Trophoblast cell (in vitro differentiated cells and primary cell): Measurements from ENCODE around the gene FAM163A.

Experiments used
- DNase-seq, 2 donors: peaks; one replicate each; pipeline ENCODE4 v3.0.0-alpha.2; 2016
- H2AFZ ChIP-seq: 2 replicates; pipeline ENCODE4 v1.6.1; 2013; ENCODE audit warnings: low read length, moderate library complexity, mild to moderate bottlenecking; ENCODE audit not compliant: insufficient read depth, poor library complexity
- H2AK5ac ChIP-seq: 2 replicates; pipeline ENCODE4 v1.6.1; 2013; ENCODE audit warnings: mild to moderate bottlenecking, low read length
- H2BK120ac ChIP-seq: 2 replicates; pipeline ENCODE4 v1.6.1; 2013; ENCODE audit warnings: low read length, mild to moderate bottlenecking, moderate library complexity; ENCODE audit not compliant: insufficient read depth, poor library complexity
- H2BK12ac ChIP-seq: 2 replicates; pipeline ENCODE4 v1.6.1; 2013; ENCODE audit warnings: mild to moderate bottlenecking, low read length, moderate library complexity
- H2BK5ac ChIP-seq: 2 replicates; pipeline ENCODE4 v1.6.1; 2013; ENCODE audit warnings: low read length, low read depth, moderate library complexity, mild to moderate bottlenecking; ENCODE audit not compliant: poor library complexity
- H3K14ac ChIP-seq: 2 replicates; pipeline ENCODE4 v1.6.1; 2013; ENCODE audit warnings: mild to moderate bottlenecking, low read length
- H3K18ac ChIP-seq: 2 replicates; pipeline ENCODE4 v1.6.1; 2013; ENCODE audit warnings: mild to moderate bottlenecking, low read length
- H3K23ac ChIP-seq: 2 replicates; pipeline ENCODE4 v1.6.1; 2013; ENCODE audit warnings: low read length
- H3K27ac ChIP-seq: 2 replicates; pipeline ENCODE4 v1.5.1; 2013; ENCODE audit warnings: low read depth, mild to moderate bottlenecking, inconsistent platforms, low read length, moderate library complexity
- H3K27me3 ChIP-seq: 2 replicates; pipeline ENCODE4 v1.6.1; 2013; ENCODE audit warnings: inconsistent platforms, mild to moderate bottlenecking, low read length, moderate library complexity; ENCODE audit not compliant: insufficient read depth
- H3K36me3 ChIP-seq, 2 experiments: 1 replicate in 1 of 2; 2 replicates in 1 of 2; pipeline ENCODE4 v1.6.1; 2013; ENCODE audit warnings: low read length in 2 of 2, mild to moderate bottlenecking in 2 of 2, moderate library complexity in 1 of 2; ENCODE audit not compliant: insufficient read depth in 2 of 2, control insufficient read depth in 1 of 2
- H3K4ac ChIP-seq: 2 replicates; pipeline ENCODE4 v1.6.1; 2013; ENCODE audit warnings: low read depth, mild to moderate bottlenecking, low read length, moderate library complexity
- H3K4me1 ChIP-seq, 2 experiments: 1 replicate in 1 of 2; 2 replicates in 1 of 2; pipeline ENCODE4 v1.6.1; 2013; ENCODE audit warnings: low read length in 2 of 2, mild to moderate bottlenecking in 2 of 2, moderate library complexity in 1 of 2; ENCODE audit not compliant: insufficient read depth in 2 of 2, control insufficient read depth in 1 of 2
- H3K4me2 ChIP-seq: 2 replicates; pipeline ENCODE4 v1.6.1; 2013; ENCODE audit warnings: inconsistent platforms, mild to moderate bottlenecking, low read length, moderate library complexity
- H3K4me3 ChIP-seq: 2 replicates; pipeline ENCODE4 v1.5.1; 2013; ENCODE audit warnings: mild to moderate bottlenecking, low read depth, low read length, inconsistent platforms
- H3K79me1 ChIP-seq: one replicate; pipeline ENCODE4 v1.6.1; 2013; ENCODE audit warnings: low read length
- H3K79me2 ChIP-seq: 2 replicates; pipeline ENCODE4 v1.6.1; 2013; ENCODE audit warnings: low read length, mild to moderate bottlenecking; ENCODE audit not compliant: control insufficient read depth, insufficient read depth, poor library complexity
- H3K9ac ChIP-seq: 2 replicates; pipeline ENCODE4 v1.6.1; 2013; ENCODE audit warnings: mild to moderate bottlenecking, low read length
- H3K9me3 ChIP-seq: 2 replicates; pipeline ENCODE4 v1.6.1; 2013; ENCODE audit warnings: low read depth, mild to moderate bottlenecking, control low read depth, inconsistent platforms, low read length; ENCODE audit not compliant: insufficient read depth
- H4K12ac ChIP-seq: 2 replicates; pipeline ENCODE4 v1.6.1; 2013; ENCODE audit warnings: low read depth, mild to moderate bottlenecking, low read length, moderate library complexity
- H4K8ac ChIP-seq: 2 replicates; pipeline ENCODE4 v1.6.1; 2013; ENCODE audit warnings: low read depth, mild to moderate bottlenecking, low read length, moderate library complexity
- H4K91ac ChIP-seq: one replicate; pipeline ENCODE4 v1.6.1; 2013; ENCODE audit warnings: low read depth, mild to moderate bottlenecking, low read length, moderate library complexity
- WGBS: extraction: QIAGEN DNeasy Blood & Tissue Kit; methylation state at CpG from one replicate; pipeline ENCODE4 v1.1.7; 2013; ENCODE audit warnings: missing lambda C conversion rate; ENCODE audit not compliant: insufficient read length, insufficient coverage; ENCODE audit errors: extremely low coverage; 5-methylcytosine and 5-hydroxymethylcytosine counted together

FAM163A gene

GRCh38 chr1:179818260-179818659 lies 75.2 kb downstream of the FAM163A start:
- Histone ChIP-seq H3K4me1 (peaks cover 5 to 8% of the 10 kb centered on the region in 2 experiments), H3K14ac (no peak overlapping the region), H3K9me3 (no peaks in the 10 kb centered on the region), H3K9ac (no peak overlapping the region), H3K18ac (no peak overlapping the region), H3K27me3 (no peaks in the 10 kb centered on the region), H2AFZ (no peak overlapping the region), H3K79me1 (no peaks in the 10 kb centered on the region), H3K4me3 (no peak overlapping the region), H2BK12ac (no peak overlapping the region), H3K4me2 (no peak overlapping the region), H3K4ac (no peak overlapping the region), H4K8ac (no peak overlapping the region), H4K12ac (no peak overlapping the region), H3K36me3 (no peaks in the 10 kb centered on the region), H3K23ac (no peak overlapping the region), H3K79me2 (no peaks in the 10 kb centered on the region), H3K27ac (no peak overlapping the region), H2AK5ac (no peak overlapping the region), H2BK120ac (no peak overlapping the region), H2BK5ac (no peak overlapping the region), H4K91ac (no peak overlapping the region)
- no CpG with 5 or more reads among the region's 7 CpGs for WGBS
- DNase-seq, result no peak

GRCh38 chr1:179818743-179819173 lies 75.7 kb downstream of the FAM163A start:
- no peak overlapping the region for H3K4me2 ChIP-seq
- H3K9ac ChIP-seq, result no peak overlapping the region
- H2AFZ ChIP-seq, result no peak overlapping the region
- H3K27ac ChIP-seq, result no peak overlapping the region
- no peak overlapping the region for H3K4me3 ChIP-seq
- no peak overlapping the region for H2BK120ac ChIP-seq
- H3K23ac ChIP-seq, result no peak overlapping the region
- H2BK5ac ChIP-seq, result no peak overlapping the region
- H3K4me1 ChIP-seq, result peaks cover 5 to 8% of the 10 kb centered on the region in 2 experiments
- no peak overlapping the region for H4K12ac ChIP-seq
- H3K27me3 ChIP-seq, result no peaks in the 10 kb centered on the region
- no peaks in the 10 kb centered on the region for H3K79me2 ChIP-seq
- no peak overlapping the region for H4K8ac ChIP-seq
- no peak overlapping the region for H3K18ac ChIP-seq
- DNase-seq, result no peak
- no peaks in the 10 kb centered on the region for H3K79me1 ChIP-seq
- no CpG with 5 or more reads among the region's 14 CpGs for WGBS
- H3K14ac ChIP-seq, result no peak overlapping the region
- H3K36me3 ChIP-seq, result no peaks in the 10 kb centered on the region
- no peak overlapping the region for H4K91ac ChIP-seq
- no peak overlapping the region for H2AK5ac ChIP-seq
- no peak overlapping the region for H3K4ac ChIP-seq
- H3K9me3 ChIP-seq, result no peaks in the 10 kb centered on the region
- H2BK12ac ChIP-seq, result no peak overlapping the region

- H3K36me3 ChIP-seq, result no peaks in the 10 kb centered on the region
- no peaks in the 10 kb centered on the region for H3K9me3 ChIP-seq
Measured at GRCh38 chr1:179820226-179820970, 77.3 kb downstream of the FAM163A start.

GRCh38 chr1:179821524-179821923 lies 78.4 kb downstream of the FAM163A start:
- Histone ChIP-seq H3K27ac (no peak overlapping the region), H4K12ac (no peak overlapping the region), H2AK5ac (no peak overlapping the region), H3K4me3 (no peak overlapping the region), H4K91ac (no peak overlapping the region), H3K27me3 (no peaks in the 10 kb centered on the region), H2BK12ac (no peak overlapping the region), H3K18ac (no peak overlapping the region), H3K79me2 (no peaks in the 10 kb centered on the region), H3K36me3 (no peaks in the 10 kb centered on the region), H2BK120ac (no peak overlapping the region), H4K8ac (no peak overlapping the region), H3K14ac (no peak overlapping the region), H3K23ac (no peak overlapping the region), H3K79me1 (no peaks in the 10 kb centered on the region), H3K4me2 (no peak overlapping the region), H2AFZ (no peak overlapping the region), H3K9ac (no peak overlapping the region), H2BK5ac (no peak overlapping the region), H3K4ac (no peak overlapping the region), H3K9me3 (no peaks in the 10 kb centered on the region), H3K4me1 (no peaks in the 10 kb centered on the region)
- DNase-seq, result no peak
- WGBS, result no CpG with 5 or more reads among the region's 9 CpGs

More at GRCh38 chr1:179820226-179820970, 77.3 kb downstream of the FAM163A start:
- no peaks in the 10 kb centered on the region for H3K79me2 ChIP-seq
- H3K4me3 ChIP-seq, result no peak overlapping the region
- no peak overlapping the region for H4K8ac ChIP-seq
- H4K91ac ChIP-seq, result no peak overlapping the region
- H3K27me3 ChIP-seq, result no peaks in the 10 kb centered on the region
- no peak overlapping the region for H2BK5ac ChIP-seq
- no peak overlapping the region for H2AFZ ChIP-seq
- H2BK12ac ChIP-seq, result no peak overlapping the region
- WGBS, result no CpG with 5 or more reads among the region's 9 CpGs
- no peak overlapping the region for H3K4me2 ChIP-seq
- H2BK120ac ChIP-seq, result no peak overlapping the region
- no peak overlapping the region for H3K14ac ChIP-seq
- H2AK5ac ChIP-seq, result no peak overlapping the region
- H3K23ac ChIP-seq, result no peak overlapping the region
- no peaks in the 10 kb centered on the region for H3K79me1 ChIP-seq
- H3K4me1 ChIP-seq, result peaks cover 0 to 2% of the 10 kb centered on the region in 2 experiments
- no peak overlapping the region for H3K9ac ChIP-seq
- no peak overlapping the region for H3K27ac ChIP-seq
- no peak overlapping the region for H3K4ac ChIP-seq
- H3K18ac ChIP-seq, result no peak overlapping the region
- H4K12ac ChIP-seq, result no peak overlapping the region
- DNase-seq, result no peak
